ENCODE measurements around the gene KLHL30. TPM values are rescaled to one million over a fixed set of nuclear protein-coding genes. Genes with fewer than 3 reads are reported as not detected.

The KLHL30 gene
- polyA plus RNA-seq, 1 donor (not counting 4 experiments of a cell fraction or from before 2014, with no cell fraction given) = not detected

- Histone ChIP-seq H3K9ac (ENCODE audit: control insufficient read depth, extremely low read depth, insufficient read depth, low read length) (no peak overlapping the region), H3K4me2 (ENCODE audit: control insufficient read depth, extremely low read depth, insufficient read depth, low read depth, low read length) (no peak overlapping the region), H3K27me3 (ENCODE audit: control insufficient read depth, extremely low read depth, insufficient read depth, low read length) (no peaks in the 10 kb centered on the region), H3K27ac (ENCODE audit: control insufficient read depth, insufficient read depth, low read length) (no peak overlapping the region), H2AFZ (ENCODE audit: control insufficient read depth, low read length) (no peak overlapping the region), H4K20me1 (ENCODE audit: control insufficient read depth, extremely low read depth, insufficient read depth, low read length) (no peaks in the 10 kb centered on the region), H3K36me3 (ENCODE audit: control insufficient read depth in 2 of 2, extremely low read depth in 1 of 2, insufficient read depth in 2 of 2, low read length in 2 of 2) (no peaks in the 10 kb centered on the region), H3K9me1 (ENCODE audit: control insufficient read depth, extremely low read depth, insufficient read depth, low read length) (no peaks in the 10 kb centered on the region), H3K4me3 (ENCODE audit: control insufficient read depth in 2 of 3, extremely low read depth in 1 of 3, insufficient read depth in 2 of 3, low read depth in 1 of 3, low read length in 3 of 3) (no peak overlapping the region), H3K9me3 (ENCODE audit: control insufficient read depth, low read depth, low read length) (no peaks in the 10 kb centered on the region), H3K4me1 (ENCODE audit: control insufficient read depth, extremely low read depth, insufficient read depth, low read length) (peaks cover 8% of the 10 kb centered on the region), H3K79me2 (ENCODE audit: control insufficient read depth, insufficient read depth, low read length) (no peaks in the 10 kb centered on the region)
- no peak for DNase-seq (ENCODE audit: low read depth, low spot score)
- no peak for FAIRE-seq
- dilution Hi-C loops (cut with MboI; ENCODE audit: extremely low pct_ligation_motif_present, low sequenced_read_pairs) = no loop called here
- TF ChIP-seq EZH2 (IDR thresholded peaks at IDR 0.05; ENCODE audit: low read length) (no peak), CTCF (optimal IDR thresholded peaks at IDR 0.05 in 1 of 3, IDR thresholded peaks at IDR 0.05 in 1 of 3, conservative IDR thresholded peaks at IDR 0.05 in 1 of 3; ENCODE audit: extremely low read depth in 1 of 3, insufficient read depth in 2 of 3, low read length in 3 of 3) (no peak)
These were observed 39.4 kb upstream of the KLHL30 start for GRCh38 chr2:238098901-238099713.

DNA sequence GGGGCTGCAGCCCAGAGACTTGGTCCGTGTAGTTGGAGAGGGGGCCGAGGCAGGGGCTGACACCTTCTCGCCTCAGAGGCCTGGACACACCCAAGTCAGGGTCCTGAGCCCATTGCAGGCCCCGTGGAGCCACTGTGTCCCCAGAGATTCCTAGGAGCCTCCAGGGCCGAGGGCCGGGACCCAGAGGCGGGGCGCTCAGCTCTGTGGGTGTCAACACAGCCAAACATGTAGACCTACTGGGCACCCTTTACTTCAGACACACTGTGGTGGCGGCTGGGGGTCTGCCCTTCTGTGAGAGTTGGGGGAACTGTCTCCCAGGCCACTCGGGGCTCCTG is 38.8 kb upstream of the KLHL30 start:
- Histone ChIP-seq H3K4me1 (ENCODE audit: control insufficient read depth, extremely low read depth, insufficient read depth, low read length) (peaks cover 8% of the 10 kb centered on the region), H3K4me3 (ENCODE audit: control insufficient read depth in 2 of 3, extremely low read depth in 1 of 3, insufficient read depth in 2 of 3, low read depth in 1 of 3, low read length in 3 of 3) (no peak overlapping the region), H4K20me1 (ENCODE audit: control insufficient read depth, extremely low read depth, insufficient read depth, low read length) (no peaks in the 10 kb centered on the region), H2AFZ (ENCODE audit: control insufficient read depth, low read length) (no peak overlapping the region), H3K79me2 (ENCODE audit: control insufficient read depth, insufficient read depth, low read length) (no peaks in the 10 kb centered on the region), H3K27ac (ENCODE audit: control insufficient read depth, insufficient read depth, low read length) (no peak overlapping the region), H3K4me2 (ENCODE audit: control insufficient read depth, extremely low read depth, insufficient read depth, low read depth, low read length) (no peak overlapping the region), H3K9me1 (ENCODE audit: control insufficient read depth, extremely low read depth, insufficient read depth, low read length) (no peaks in the 10 kb centered on the region), H3K27me3 (ENCODE audit: control insufficient read depth, extremely low read depth, insufficient read depth, low read length) (no peaks in the 10 kb centered on the region), H3K9me3 (ENCODE audit: control insufficient read depth, low read depth, low read length) (no peaks in the 10 kb centered on the region), H3K9ac (ENCODE audit: control insufficient read depth, extremely low read depth, insufficient read depth, low read length) (no peak overlapping the region), H3K36me3 (ENCODE audit: control insufficient read depth in 2 of 2, extremely low read depth in 1 of 2, insufficient read depth in 2 of 2, low read length in 2 of 2) (no peaks in the 10 kb centered on the region)
- dilution Hi-C loops (cut with MboI; ENCODE audit: extremely low pct_ligation_motif_present, low sequenced_read_pairs) = no loop called here
- DNase-seq (ENCODE audit: low read depth, low spot score) = no peak
- no peak for TF ChIP-seq CTCF (optimal IDR thresholded peaks at IDR 0.05 in 1 of 3, IDR thresholded peaks at IDR 0.05 in 1 of 3, conservative IDR thresholded peaks at IDR 0.05 in 1 of 3; ENCODE audit: extremely low read depth in 1 of 3, insufficient read depth in 2 of 3, low read length in 3 of 3)
- no peak for TF ChIP-seq EZH2 (IDR thresholded peaks at IDR 0.05; ENCODE audit: low read length)
- FAIRE-seq = no peak
